Measurements from ENCODE around the gene PKP4. TPM values are rescaled to one million over a fixed set of nuclear protein-coding genes. Genes with fewer than 3 reads are reported as not detected.

Gene PKP4
- total RNA-seq, 4 donors from 2014 or later: 58.2 to 115 (median 89.9) TPM

- TF ChIP-seq EP300 (IDR thresholded peaks at IDR 0.05) (no peak), POLR2A (IDR thresholded peaks at IDR 0.05) (no peak), POLR2AphosphoS5 (IDR thresholded peaks at IDR 0.05) (no peak)
- TF ChIP-seq, protein P1, sequence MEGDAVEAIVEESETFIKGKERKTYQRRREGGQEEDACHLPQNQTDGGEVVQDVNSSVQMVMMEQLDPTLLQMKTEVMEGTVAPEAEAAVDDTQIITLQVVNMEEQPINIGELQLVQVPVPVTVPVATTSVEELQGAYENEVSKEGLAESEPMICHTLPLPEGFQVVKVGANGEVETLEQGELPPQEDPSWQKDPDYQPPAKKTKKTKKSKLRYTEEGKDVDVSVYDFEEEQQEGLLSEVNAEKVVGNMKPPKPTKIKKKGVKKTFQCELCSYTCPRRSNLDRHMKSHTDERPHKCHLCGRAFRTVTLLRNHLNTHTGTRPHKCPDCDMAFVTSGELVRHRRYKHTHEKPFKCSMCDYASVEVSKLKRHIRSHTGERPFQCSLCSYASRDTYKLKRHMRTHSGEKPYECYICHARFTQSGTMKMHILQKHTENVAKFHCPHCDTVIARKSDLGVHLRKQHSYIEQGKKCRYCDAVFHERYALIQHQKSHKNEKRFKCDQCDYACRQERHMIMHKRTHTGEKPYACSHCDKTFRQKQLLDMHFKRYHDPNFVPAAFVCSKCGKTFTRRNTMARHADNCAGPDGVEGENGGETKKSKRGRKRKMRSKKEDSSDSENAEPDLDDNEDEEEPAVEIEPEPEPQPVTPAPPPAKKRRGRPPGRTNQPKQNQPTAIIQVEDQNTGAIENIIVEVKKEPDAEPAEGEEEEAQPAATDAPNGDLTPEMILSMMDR (IDR thresholded peaks at IDR 0.05): no peak
- no peaks in the 10 kb centered on the region for H3K27me3 ChIP-seq
- 80% methylated on average over 1 of the region's 1 CpG for WGBS, 2 donors (ENCODE audit: low coverage in 1 of 2)
- no peaks in the 10 kb centered on the region for H3K9me3 ChIP-seq
- no peaks in the 10 kb centered on the region for H3K36me3 ChIP-seq
- H3K27ac ChIP-seq: peak overlapping the region in 1 of 4 donors; percentile 26
- H3K4me3 ChIP-seq: no peak overlapping the region
- ATAC-seq: no peak
- H3K4me1 ChIP-seq: peaks cover 0 to 22% (median 0%) of the 10 kb centered on the region in 3 donors
These were observed 74.1 kb downstream of the PKP4 start for GRCh38 chr2:158530829-158531228.

- Histone ChIP-seq H3K4me1 (peaks cover 0 to 22% (median 0%) of the 10 kb centered on the region in 3 donors), H3K27me3 (no peaks in the 10 kb centered on the region), H3K9me3 (no peaks in the 10 kb centered on the region), H3K36me3 (no peaks in the 10 kb centered on the region), H3K4me3 (no peak overlapping the region), H3K27ac (no peak overlapping the region)
- TF ChIP-seq POLR2AphosphoS5 (IDR thresholded peaks at IDR 0.05): no peak
- TF ChIP-seq, protein P1 (IDR thresholded peaks at IDR 0.05): no peak
- TF ChIP-seq POLR2A (IDR thresholded peaks at IDR 0.05): no peak
- TF ChIP-seq EP300 (IDR thresholded peaks at IDR 0.05): no peak
- ATAC-seq: no peak
- 75 to 86% methylated on average over 1 to 5 of the region's 5 CpGs for WGBS, 2 donors (ENCODE audit: low coverage in 1 of 2)
These were observed 76.3 kb downstream of the PKP4 start for GRCh38 chr2:158533009-158533408.

DNA sequence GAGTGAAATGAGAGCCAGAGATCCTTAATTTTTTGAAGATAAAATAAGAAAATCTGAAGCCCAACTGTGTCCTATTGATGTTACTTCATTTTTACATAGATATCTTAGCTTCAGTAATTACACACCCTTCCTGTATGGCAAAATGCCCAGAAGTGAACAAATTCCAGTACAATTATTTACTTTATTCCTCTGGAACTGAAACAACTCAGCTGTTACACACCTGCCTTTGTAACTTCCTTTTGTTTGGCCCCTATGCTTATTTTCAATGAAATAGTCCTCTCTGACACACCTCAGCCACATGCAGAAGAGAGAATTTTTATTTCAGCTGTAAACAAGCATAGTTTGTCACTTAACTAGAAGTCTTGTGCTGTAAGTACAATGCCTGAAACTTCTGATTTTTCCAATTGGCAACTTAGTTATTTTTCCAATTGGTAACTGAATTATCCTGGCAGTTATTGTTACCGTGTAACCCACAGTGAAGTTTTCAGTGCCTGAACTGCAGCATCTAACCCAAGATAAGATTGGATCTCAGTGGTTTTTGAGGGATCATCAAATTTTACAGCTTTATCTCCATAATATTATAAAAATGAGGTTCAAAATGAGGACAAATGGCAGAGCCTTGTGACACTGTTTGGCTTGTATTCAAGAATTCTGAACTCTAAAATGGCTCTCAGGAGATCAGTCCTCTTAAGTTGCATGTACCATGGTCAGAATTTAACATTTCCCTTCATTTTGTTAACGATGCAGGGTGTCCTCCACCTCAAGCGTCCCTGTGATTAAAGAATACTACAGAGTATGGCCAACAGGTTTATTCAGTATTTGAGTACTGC lies 82.6 kb downstream of the PKP4 start:
- Histone ChIP-seq H3K27me3 (no peaks in the 10 kb centered on the region), H3K4me1 (peaks cover 2 to 26% (median 6%) of the 10 kb centered on the region in 3 donors), H3K27ac (peak overlapping the region in 3 of 4 donors; percentile 42 to 56 (median 55)), H3K4me3 (no peak overlapping the region), H3K9me3 (no peaks in the 10 kb centered on the region), H3K36me3 (no peaks in the 10 kb centered on the region)
- ATAC-seq: no peak
- 25 to 54% methylated on average over 2 of the region's 3 CpGs for WGBS, 2 donors (ENCODE audit: low coverage in 1 of 2)
- TF ChIP-seq EP300 (IDR thresholded peaks at IDR 0.05) (no peak), POLR2AphosphoS5 (IDR thresholded peaks at IDR 0.05) (no peak), POLR2A (IDR thresholded peaks at IDR 0.05) (no peak)
- TF ChIP-seq, protein P1 (IDR thresholded peaks at IDR 0.05): no peak

GRCh38 chr2:158542577-158542976 lies 85.8 kb downstream of the PKP4 start:
- Histone ChIP-seq H3K4me1 (peaks cover 2 to 34% (median 6%) of the 10 kb centered on the region in 3 donors), H3K36me3 (no peaks in the 10 kb centered on the region), H3K27ac (no peak overlapping the region), H3K27me3 (no peaks in the 10 kb centered on the region), H3K4me3 (no peak overlapping the region), H3K9me3 (no peaks in the 10 kb centered on the region)
- ATAC-seq: no peak
- TF ChIP-seq EP300 (IDR thresholded peaks at IDR 0.05) (no peak), POLR2AphosphoS5 (IDR thresholded peaks at IDR 0.05) (no peak), POLR2A (IDR thresholded peaks at IDR 0.05) (no peak)
- TF ChIP-seq, protein P1 (IDR thresholded peaks at IDR 0.05): no peak
- WGBS, 2 donors (ENCODE audit: low coverage in 1 of 2): 93% methylated on average over 1 of the region's 1 CpG; no CpG with 5 or more reads in 1 of the 2 donors

DNA sequence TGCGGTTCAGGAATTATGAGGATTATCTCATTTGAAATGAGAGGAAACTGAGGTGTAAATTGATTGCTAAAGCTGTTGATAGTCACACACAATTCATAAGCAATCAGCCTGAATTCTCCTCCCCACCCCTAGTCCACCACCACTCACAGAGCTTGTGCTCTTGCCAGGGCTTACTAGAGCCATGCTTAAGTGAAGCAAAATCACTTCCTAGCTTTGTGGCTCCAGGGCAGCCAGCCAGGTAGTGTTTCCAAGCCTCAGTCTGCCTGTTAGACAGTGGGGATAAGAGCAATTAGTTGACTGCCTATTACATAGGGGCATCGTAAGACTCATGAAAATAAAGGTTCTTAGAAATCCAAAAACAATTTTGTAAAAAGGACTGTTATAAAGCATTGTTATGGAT lies 87.2 kb downstream of the PKP4 start:
- no peak for ATAC-seq

More for the DNA sequence above, 87.2 kb downstream of the PKP4 start:
- WGBS, 2 donors (ENCODE audit: low coverage in 1 of 2): 94 to 100% methylated on average over 2 of the region's 2 CpGs
- no peak overlapping the region for H3K27ac ChIP-seq
- peaks cover 2 to 29% (median 6%) of the 10 kb centered on the region in 3 donors for H3K4me1 ChIP-seq
- TF ChIP-seq, protein P1 (IDR thresholded peaks at IDR 0.05): no peak
- TF ChIP-seq POLR2AphosphoS5 (IDR thresholded peaks at IDR 0.05): no peak
- TF ChIP-seq EP300 (IDR thresholded peaks at IDR 0.05): no peak
- TF ChIP-seq POLR2A (IDR thresholded peaks at IDR 0.05): no peak
- H3K36me3 ChIP-seq: peaks cover 0 to 9% of the 10 kb centered on the region in 2 donors
- no peak overlapping the region for H3K4me3 ChIP-seq
- H3K9me3 ChIP-seq: no peaks in the 10 kb centered on the region
- no peaks in the 10 kb centered on the region for H3K27me3 ChIP-seq
